ENCODE measurements around the gene NTN1. TPM values are rescaled to one million over a fixed set of nuclear protein-coding genes. Genes with fewer than 3 reads are reported as not detected.

Gene NTN1
- total RNA-seq, 2 donors from 2014 or later = 0.59 to 1.2 TPM

- peaks cover 18 to 22% of the 10 kb centered on the region in 2 donors for H3K9me3 Mint-ChIP-seq
- peaks cover 22 to 24% of the 10 kb centered on the region in 2 donors for H3K36me3 Mint-ChIP-seq
- ATAC-seq (peak; percentile 31 to 35), DNase-seq (ENCODE audit: low spot score in 2 of 2) (no peak)
- H3K27ac Mint-ChIP-seq = peak overlapping the region in 1 of 2 donors; percentile 49
These were observed 196.1 kb downstream of the NTN1 start for GRCh38 chr17:9217151-9218056.

GRCh38 chr17:9218064-9218635 is 196.8 kb downstream of the NTN1 start:
- DNase-seq (ENCODE audit: low spot score in 2 of 2) (no peak), ATAC-seq (no peak)
- Mint-ChIP-seq H3K36me3 (peaks cover 22 to 24% of the 10 kb centered on the region in 2 donors), H3K9me3 (peaks cover 18 to 22% of the 10 kb centered on the region in 2 donors), H3K27ac (peak overlapping the region in 1 of 2 donors; percentile 49)

- Mint-ChIP-seq H3K27ac (no peak overlapping the region), H3K36me3 (peaks cover 22 to 24% of the 10 kb centered on the region in 2 donors), H3K9me3 (peaks cover 18 to 22% of the 10 kb centered on the region in 2 donors)
- ATAC-seq = no peak
- no peak for DNase-seq (ENCODE audit: low spot score in 2 of 2)
These were observed 197.6 kb downstream of the NTN1 start for GRCh38 chr17:9218911-9219310.

- ATAC-seq (no peak), DNase-seq (ENCODE audit: low spot score in 2 of 2) (no peak)
- Mint-ChIP-seq H3K27ac (no peak overlapping the region), H3K9me3 (peaks cover 18 to 22% of the 10 kb centered on the region in 2 donors), H3K36me3 (peaks cover 22 to 24% of the 10 kb centered on the region in 2 donors)
These were observed 198.5 kb downstream of the NTN1 start for GRCh38 chr17:9219631-9220397.

- Mint-ChIP-seq H3K36me3 (peaks cover 17 to 19% of the 10 kb centered on the region in 2 donors), H3K9me3 (peaks cover 13 to 15% of the 10 kb centered on the region in 2 donors), H3K27ac (no peak overlapping the region)
- DNase-seq (ENCODE audit: low spot score in 2 of 2) (no peak), ATAC-seq (no peak)
These were observed 199.3 kb downstream of the NTN1 start for GRCh38 chr17:9220398-9221146.

GRCh38 chr17:9221147-9221921 is 200.0 kb downstream of the NTN1 start:
- Mint-ChIP-seq H3K9me3 (peaks cover 6 to 7% of the 10 kb centered on the region in 2 donors), H3K27ac (peak overlapping the region in 1 of 2 donors; percentile 14), H3K36me3 (peaks cover 9 to 11% of the 10 kb centered on the region in 2 donors)
- ATAC-seq (no peak), DNase-seq (ENCODE audit: low spot score in 2 of 2) (no peak)

GRCh38 chr17:9221922-9222180 is 200.5 kb downstream of the NTN1 start:
- DNase-seq (ENCODE audit: low spot score in 2 of 2) = no peak
- no peak for ATAC-seq

GRCh38 chr17:9223531-9223930 is 202.2 kb downstream of the NTN1 start:
- H3K27ac Mint-ChIP-seq = no peak overlapping the region

More at GRCh38 chr17:9221922-9222180, 200.5 kb downstream of the NTN1 start:
- Mint-ChIP-seq H3K9me3 (peaks cover 4 to 5% of the 10 kb centered on the region in 2 donors), H3K36me3 (peaks cover 6% of the 10 kb centered on the region in 2 donors), H3K27ac (no peak overlapping the region)

GRCh38 chr17:9224485-9224884 is 203.2 kb downstream of the NTN1 start:
- no peak for DNase-seq (ENCODE audit: low spot score in 2 of 2)
- no peaks in the 10 kb centered on the region for H3K9me3 Mint-ChIP-seq
- peak overlapping the region in 1 of 2 donors; percentile 21 for H3K27ac Mint-ChIP-seq
- no peak for ATAC-seq
- H3K36me3 Mint-ChIP-seq = no peaks in the 10 kb centered on the region

More at GRCh38 chr17:9223531-9223930, 202.2 kb downstream of the NTN1 start:
- no peak for DNase-seq (ENCODE audit: low spot score in 2 of 2)
- Mint-ChIP-seq H3K9me3 (no peaks in the 10 kb centered on the region), H3K36me3 (no peaks in the 10 kb centered on the region)
- no peak for ATAC-seq

GRCh38 chr17:9225305-9226101 is 204.2 kb downstream of the NTN1 start:
- H3K27ac Mint-ChIP-seq = no peak overlapping the region
- ATAC-seq (no peak), DNase-seq (ENCODE audit: low spot score in 2 of 2) (no peak)
- no peaks in the 10 kb centered on the region for H3K36me3 Mint-ChIP-seq
- H3K9me3 Mint-ChIP-seq = no peaks in the 10 kb centered on the region

- Mint-ChIP-seq H3K36me3 (no peaks in the 10 kb centered on the region), H3K27ac (no peak overlapping the region), H3K9me3 (no peaks in the 10 kb centered on the region)
- DNase-seq (ENCODE audit: low spot score in 2 of 2) (no peak), ATAC-seq (no peak)
These were observed 205.0 kb downstream of the NTN1 start for GRCh38 chr17:9226130-9226793.

- ATAC-seq = peak; percentile 51 to 54
- DNase-seq (ENCODE audit: low spot score in 2 of 2) = peak in 1 of 2 donors; percentile 46
These were observed 205.5 kb downstream of the NTN1 start for GRCh38 chr17:9226794-9227135.

GRCh38 chr17:9227819-9228407 is 206.6 kb downstream of the NTN1 start:
- no peaks in the 10 kb centered on the region for H3K9me3 Mint-ChIP-seq
- no peak for ATAC-seq
- no peak overlapping the region for H3K27ac Mint-ChIP-seq
- H3K36me3 Mint-ChIP-seq = no peaks in the 10 kb centered on the region
- DNase-seq (ENCODE audit: low spot score in 2 of 2) = no peak

More at GRCh38 chr17:9226794-9227135, 205.5 kb downstream of the NTN1 start:
- H3K27ac Mint-ChIP-seq = no peak overlapping the region
- no peaks in the 10 kb centered on the region for H3K9me3 Mint-ChIP-seq
- no peaks in the 10 kb centered on the region for H3K36me3 Mint-ChIP-seq

GRCh38 chr17:9228408-9229159 is 207.3 kb downstream of the NTN1 start:
- Mint-ChIP-seq H3K36me3 (no peaks in the 10 kb centered on the region), H3K9me3 (no peaks in the 10 kb centered on the region), H3K27ac (no peak overlapping the region)
- ATAC-seq (peak; percentile 41 to 58), DNase-seq (ENCODE audit: low spot score in 2 of 2) (no peak)

Data from activated naive CD4-positive, alpha-beta T cell treated with anti-CD3 and anti-CD28 coated beads, Interleukin-2, amount 50 U/mL, for 72 hours (primary cell).